ENCODE data around the gene KIRREL2. TPM values are rescaled to one million over a fixed set of nuclear protein-coding genes. Genes with fewer than 3 reads are reported as not detected.

Gene KIRREL2
- polyA plus RNA-seq, 4 donors, result 7.7 to 12.8 (median 11.5) TPM

DNA sequence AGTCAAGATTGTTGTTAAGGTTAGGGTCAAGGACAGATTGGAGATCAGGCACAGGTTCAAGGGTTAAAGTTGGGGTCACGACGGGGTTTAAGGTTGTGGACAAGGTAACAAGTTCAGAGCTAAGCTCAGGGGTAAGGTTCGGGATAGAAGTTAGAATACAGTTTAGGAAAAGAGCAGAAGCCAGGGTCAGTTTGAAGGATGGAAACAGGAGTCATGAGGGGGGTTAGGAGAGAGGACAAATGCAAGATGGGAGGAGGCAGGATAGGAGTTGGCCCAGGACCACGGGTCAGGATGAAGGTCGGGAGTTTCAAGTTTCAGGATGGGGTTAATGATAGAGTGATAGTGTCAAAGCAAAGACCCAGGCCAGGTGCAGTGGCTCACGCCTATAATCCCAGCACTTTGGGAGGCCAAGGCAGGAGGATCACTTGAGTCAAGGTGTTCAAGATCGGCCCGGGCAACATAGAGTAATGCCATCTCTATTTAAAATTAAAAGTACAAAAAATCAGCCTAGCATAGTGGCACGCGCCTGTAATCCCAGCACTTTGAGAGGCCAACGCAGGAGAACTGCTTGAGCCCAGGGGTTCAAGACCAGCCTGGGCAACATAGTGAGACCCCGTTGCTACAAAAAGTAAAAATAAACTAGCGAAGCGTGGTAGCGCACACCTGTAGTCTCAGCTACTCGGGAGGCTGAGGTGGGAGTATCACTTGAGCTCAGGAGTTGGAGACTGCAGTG lies 12.1 kb upstream of the KIRREL2 start:
- DNase-seq (ENCODE audit: low read depth in 4 of 4, low spot score in 2 of 4), result no peak

DNA sequence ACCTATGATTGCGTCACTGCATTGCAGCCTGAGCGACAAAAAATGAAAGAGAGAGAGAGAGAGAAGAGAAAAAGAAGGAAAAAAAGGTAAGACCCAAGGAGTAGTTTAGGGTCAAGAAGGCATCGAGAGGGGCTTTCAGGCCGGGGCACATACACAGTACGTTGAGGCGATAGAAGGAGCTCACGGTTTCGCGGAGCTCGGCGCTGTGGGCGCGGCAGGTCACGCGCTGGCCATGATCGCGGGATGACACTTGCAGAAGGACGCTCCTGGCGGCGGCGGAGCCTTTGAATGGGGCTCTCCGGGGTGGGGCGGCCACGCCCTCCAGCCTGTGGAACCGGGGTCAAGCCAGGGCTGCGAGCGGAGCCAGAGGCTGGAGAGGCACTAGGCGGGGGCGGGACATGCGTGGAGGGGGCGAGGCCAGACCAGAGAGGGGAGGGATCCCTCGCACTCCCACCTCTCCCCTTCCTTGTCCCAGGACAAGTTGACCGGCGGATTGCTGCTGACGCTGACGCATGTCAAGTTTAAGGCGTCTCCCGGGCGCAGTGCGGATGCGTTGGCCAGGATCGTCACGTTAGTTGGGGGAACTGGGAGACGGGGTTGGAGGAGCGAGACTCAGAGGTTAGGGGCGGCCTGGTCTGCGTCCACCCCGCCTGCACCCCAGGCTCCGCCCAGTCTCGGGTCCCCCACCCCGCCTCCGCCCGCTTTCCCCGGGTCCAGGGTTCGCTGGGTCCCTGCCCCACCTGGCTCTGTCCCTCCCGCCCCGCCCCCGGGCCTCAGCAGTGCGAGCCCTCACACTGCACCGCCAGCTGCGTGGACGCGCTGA lies 11.3 kb upstream of the KIRREL2 start:
- DNase-seq (ENCODE audit: low read depth in 4 of 4, low spot score in 2 of 4), result no peak

DNA sequence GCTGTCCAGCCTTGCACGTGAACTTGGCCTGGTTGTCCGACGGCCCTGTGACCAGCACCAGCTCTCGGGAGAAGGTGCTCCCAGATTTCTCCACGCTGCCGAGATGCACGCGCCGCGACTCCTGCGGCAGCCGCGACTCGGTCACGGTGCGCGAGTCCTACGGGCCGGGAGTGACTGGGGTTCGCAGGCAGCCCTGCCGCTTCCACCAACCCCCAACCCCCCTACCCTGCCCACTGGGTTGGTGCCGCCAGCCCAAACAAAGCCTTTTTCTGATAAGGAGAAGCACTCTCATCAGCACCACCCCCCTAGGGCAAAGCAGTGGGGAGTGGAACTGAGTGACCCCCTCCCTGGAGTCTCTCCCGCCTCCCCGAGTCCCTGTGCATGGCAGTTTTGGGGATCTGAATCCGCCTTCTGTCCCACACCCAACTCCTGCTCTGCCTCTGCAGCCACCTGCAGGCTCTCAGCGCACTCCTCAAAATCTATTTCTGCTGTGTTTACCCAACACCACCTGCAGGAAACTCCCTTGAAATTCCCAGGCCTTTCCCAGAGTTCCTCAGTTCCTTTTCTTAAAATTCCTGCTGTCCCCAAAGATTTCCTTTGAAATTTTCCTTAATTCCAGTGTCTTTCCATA lies 10.6 kb upstream of the KIRREL2 start:
- DNase-seq (ENCODE audit: low read depth in 4 of 4, low spot score in 2 of 4), result no peak

DNA sequence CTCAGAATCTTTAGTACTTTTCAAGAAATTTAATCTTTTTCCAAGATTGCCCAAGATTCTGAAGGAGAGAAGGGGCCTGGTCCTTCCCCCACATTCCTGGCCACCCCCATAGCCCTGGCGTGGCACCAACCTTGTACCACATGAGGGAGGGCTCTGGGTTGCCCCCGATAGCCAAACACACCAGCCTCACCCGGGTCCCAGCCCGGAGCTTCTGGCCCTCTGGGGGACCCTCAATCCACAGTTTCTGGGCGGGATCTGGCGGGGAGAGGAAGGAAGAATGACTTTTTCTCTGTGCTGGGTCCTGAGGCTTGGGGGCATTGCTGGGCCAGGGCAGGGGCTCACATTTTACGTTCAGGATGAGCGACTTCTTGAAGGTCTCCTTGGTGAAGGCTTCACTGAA lies 8.8 kb upstream of the KIRREL2 start:
- no peak for DNase-seq (ENCODE audit: low read depth in 4 of 4, low spot score in 2 of 4)

DNA sequence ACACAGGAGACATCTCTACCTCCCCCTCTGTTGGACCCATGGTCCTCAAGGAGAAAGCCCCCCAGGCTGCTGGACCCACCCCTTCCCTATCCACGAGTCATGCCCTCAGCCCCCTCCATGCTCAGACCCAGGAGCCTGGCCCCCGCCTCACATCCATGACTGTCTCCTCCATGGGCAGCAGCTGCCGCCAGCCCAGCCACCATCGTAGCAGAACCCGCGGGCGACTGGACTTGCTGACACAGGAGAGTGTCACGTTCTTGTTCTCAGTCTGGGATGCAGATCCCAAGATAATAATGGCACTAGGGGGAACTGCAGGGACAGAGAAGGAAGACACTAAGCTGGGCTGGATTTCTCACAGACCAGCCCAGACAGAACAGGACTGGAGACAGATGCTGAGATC lies 8.2 kb upstream of the KIRREL2 start:
- no peak for DNase-seq (ENCODE audit: low read depth in 4 of 4, low spot score in 2 of 4)

DNA sequence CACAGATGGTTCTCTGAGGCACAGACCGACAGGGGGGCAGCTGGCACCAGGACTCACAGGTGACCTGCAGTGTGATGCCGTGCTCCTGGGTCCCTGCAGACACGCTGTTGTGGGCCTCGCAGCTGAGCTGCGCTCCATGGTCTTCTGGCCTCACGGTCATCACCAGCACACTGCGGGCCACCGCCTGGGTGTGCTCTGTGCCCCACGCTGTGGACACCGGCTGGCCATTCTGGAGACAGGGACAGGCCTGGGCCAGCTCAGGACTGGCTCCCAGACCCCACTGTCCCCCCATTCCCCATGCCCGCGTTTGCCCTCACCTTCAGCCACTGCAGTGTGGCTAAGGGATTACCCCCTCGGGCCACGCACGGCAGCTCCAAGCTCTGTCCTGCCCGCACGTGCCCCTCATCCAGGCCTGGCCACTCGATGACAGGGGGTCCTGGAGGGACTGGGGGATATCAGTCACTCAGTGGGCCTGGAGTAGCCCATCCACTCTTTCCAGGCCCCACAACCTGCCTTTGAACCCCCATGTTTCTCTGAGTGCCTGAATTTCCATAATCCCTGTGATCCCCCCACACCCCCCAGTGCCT lies 7.7 kb upstream of the KIRREL2 start:
- DNase-seq (ENCODE audit: low read depth in 4 of 4, low spot score in 2 of 4), result no peak

DNA sequence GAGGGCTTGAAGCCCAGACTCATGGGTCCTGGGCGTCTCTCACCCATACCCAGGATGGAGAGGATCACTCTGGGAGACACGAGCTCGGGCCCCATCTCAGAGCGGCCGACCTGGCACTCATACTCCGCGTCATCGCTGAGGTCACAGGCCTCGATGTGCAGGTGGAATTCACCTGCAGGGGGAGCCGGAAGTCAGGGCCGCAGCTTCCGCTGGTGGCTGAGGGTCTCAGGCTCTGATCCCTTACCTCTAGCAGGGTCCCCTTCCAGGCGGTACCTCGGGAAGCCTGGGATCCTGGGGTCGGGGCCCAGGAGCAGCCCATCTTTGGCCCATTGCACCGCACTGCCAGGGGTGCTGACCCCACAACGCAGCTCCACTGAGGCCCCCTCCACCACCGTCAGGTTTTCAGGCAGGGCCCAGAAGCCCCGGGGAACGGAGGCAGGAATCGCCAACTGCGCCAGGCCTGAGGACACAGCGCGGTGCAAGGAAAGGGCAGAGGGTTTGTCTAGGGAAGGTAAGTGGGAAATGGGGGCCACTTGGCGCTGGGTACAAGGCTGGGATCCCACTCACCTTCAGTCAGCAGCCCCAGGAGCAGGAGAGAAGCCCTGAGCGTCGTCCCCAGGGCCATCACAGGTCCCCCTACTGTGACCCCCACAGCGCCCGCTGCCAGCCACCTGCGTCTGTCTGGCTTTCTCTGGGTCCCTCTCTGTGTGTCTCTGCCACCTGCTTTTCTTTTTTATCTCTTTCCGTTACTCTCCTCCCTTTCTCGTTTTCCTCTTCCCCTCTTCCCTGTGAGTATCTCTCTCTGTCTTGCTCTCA lies 5.3 kb upstream of the KIRREL2 start:
- no peak for DNase-seq (ENCODE audit: low read depth in 4 of 4, low spot score in 2 of 4)

DNA sequence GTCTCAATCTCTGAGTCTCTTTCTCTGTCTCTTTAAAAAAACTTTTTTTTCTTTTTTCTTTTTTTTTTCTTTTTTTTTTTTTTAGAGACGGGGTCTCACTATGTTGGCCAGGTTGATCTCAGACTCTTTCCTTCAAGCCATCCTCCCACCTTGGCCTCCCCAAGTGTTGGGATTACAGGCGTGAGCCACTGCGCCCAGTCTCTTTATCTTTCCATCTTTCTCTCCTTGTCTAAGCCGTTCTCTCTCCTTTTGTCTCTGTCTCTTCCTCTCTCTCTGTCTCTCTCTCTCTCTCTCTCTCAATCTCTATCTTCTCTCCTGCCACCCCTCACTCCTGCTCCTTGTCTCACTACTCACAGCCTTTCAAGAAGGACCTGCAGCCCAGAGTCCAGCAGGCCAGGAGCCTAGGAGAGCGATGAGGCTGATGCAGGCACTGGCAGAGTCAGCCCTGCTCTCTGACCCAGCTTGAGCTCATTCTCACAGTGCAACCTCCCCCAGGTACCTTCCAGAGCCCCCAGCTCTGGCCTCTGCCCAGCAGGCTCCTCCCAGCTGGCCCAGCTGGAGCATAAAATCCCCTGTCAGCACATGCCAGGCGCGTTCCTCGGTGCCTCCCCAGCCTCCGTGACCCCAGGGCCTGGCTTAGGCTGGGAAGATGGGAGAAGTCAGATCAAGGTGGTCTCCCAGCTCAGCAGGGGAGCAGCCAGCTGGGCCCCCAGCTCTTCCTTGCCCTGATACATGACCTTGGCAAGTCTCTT lies 4.5 kb upstream of the KIRREL2 start, which contains the start of gene NPHS1:
TSS of gene NPHS1 (minus strand) at position 476 of the 752 bp plus-strand sequence. CDS start 667 bp downstream, outside the sequence.
- DNase-seq (ENCODE audit: low read depth in 4 of 4, low spot score in 2 of 4), result no peak

DNA sequence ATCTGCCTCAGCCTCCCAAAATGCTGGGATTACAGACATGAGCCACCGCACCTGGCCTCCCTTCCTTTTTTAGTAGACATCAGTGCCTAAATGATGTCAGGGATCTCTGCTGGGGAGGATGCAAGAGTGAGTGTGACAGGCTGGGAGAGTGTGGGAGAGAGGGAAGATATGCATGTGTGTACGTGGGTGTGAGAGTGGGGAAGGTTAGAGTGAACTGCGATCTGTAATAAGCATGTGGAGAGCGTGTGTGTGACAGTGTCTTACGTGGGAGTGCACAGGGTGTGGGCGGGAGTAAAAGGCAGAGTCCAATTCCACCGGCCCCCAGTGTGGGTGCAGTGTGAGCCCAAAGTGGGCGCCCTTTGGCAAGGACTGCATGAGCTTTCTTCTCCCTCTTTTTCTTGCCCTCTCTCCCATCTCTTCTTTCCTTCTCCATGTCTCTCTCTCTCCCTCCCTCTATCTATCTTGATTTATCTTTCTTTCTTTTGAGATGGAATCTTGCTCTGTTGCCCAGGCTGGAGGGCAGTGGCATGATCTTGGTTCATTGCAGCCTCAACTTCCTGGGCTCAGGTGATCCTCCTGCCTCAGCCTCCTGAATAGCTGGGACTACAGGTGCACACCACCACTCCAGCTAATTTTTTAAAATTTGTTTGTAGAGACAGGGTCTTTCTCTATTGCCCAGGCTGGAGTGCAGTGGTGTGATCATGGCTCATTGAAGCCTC lies 3.5 kb upstream of the KIRREL2 start:
- DNase-seq (ENCODE audit: low read depth in 4 of 4, low spot score in 2 of 4), result no peak

DNA sequence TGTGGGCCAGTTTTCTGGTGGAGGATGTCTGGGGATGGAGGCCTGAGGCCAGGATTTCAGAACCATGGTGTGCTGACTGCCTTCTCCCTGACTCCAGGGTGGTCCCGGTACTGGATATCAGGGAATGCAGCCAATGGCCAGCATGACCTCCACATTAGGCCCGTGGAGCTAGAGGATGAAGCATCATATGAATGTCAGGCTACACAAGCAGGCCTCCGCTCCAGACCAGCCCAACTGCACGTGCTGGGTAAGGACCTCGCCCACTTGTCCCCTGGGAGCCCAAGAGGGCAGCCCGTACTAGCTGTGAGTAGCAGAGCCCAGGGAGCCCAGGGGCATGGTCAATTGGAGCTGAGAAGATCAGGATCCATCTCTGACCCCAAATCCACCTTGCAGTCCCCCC lies 1.6 kb downstream of the KIRREL2 start:
- no peak for DNase-seq (ENCODE audit: low read depth in 4 of 4, low spot score in 2 of 4)

DNA sequence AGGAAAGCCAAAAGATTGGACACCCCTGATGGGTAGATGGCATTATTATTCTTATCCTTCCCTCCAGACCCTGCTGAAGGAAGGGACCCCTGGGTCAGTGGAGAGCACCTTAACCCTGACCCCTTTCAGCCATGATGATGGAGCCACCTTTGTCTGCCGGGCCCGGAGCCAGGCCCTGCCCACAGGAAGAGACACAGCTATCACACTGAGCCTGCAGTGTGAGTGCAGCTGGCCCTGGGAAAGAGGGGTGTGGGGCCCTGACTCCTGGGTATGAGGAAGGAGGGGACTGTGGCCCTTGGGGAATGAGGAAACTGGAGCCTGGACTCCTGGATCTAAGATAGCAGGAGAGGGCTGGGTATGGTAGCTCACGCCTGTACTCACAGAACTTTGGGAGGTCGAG lies 2.7 kb downstream of the KIRREL2 start:
- no peak for DNase-seq (ENCODE audit: low read depth in 4 of 4, low spot score in 2 of 4)

DNA sequence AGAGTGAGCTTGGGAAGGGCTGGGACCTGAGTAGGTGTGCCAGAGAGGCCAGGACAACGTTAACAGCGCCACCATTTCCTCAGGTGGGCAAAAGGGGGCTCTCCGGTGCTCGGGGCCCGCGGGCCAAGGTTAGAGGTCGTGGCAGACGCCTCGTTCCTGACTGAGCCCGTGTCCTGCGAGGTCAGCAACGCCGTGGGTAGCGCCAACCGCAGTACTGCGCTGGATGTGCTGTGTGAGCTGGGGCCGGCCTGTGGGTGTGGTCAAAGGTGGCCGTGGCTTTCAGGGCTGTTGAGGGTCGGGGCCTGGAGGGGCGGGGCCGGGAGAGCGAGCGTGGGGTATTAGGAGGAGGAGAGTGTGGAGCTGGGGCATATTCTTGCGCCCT lies 3.7 kb downstream of the KIRREL2 start:
- DNase-seq (ENCODE audit: low read depth in 4 of 4, low spot score in 2 of 4), result no peak

DNA sequence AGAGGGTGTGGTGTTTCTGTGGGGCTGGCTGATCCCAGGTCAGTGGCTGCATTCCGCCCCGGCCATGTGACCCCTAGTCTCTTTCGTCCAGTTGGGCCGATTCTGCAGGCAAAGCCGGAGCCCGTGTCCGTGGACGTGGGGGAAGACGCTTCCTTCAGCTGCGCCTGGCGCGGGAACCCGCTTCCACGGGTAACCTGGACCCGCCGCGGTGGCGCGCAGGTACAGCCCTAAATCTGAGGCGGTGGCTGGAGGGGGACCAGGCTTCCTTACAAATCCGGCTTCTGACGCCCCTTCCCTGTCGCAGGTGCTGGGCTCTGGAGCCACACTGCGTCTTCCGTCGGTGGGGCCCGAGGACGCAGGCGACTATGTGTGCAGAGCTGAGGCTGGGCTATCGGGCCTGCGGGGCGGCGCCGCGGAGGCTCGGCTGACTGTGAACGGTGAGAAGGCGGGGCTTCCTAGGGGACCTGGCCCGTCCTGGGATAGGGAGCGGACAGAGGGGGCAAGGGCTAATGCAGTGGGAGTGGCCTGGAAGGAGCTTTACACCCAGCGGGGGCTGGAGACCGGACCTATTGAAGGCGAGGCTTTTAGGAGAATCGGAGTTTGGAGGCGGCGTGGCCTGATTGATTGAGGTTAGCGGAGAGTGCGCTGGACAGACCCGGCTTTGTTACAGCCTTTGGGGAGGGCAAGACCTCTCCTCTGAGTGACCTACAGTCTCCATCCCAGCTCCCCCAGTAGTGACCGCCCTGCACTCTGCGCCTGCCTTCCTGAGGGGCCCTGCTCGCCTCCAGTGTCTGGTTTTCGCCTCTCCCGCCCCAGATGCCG lies 4.3 kb downstream of the KIRREL2 start:
- no peak for DNase-seq (ENCODE audit: low read depth in 4 of 4, low spot score in 2 of 4)

DNA sequence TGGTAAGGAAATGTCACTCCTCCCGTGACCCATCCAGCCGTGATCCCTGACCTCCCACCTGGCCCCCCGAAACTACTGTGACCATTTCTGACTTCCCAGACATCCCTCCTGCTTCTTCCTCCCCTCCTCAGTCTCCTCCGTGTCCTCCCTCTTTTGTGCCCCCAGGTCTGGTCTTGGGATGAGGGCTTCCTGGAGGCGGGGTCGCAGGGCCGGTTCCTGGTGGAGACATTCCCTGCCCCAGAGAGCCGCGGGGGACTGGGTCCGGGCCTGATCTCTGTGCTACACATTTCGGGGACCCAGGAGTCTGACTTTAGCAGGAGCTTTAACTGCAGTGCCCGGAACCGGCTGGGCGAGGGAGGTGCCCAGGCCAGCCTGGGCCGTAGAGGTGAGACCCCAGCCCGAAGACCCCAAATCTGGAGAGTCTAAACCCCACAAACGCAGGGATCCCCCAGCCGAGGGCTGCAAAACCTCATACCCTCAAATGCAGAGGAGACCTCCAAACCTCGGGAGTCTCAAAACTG lies 5.0 kb downstream of the KIRREL2 start:
- DNase-seq (ENCODE audit: low read depth in 4 of 4, low spot score in 2 of 4), result no peak

DNA sequence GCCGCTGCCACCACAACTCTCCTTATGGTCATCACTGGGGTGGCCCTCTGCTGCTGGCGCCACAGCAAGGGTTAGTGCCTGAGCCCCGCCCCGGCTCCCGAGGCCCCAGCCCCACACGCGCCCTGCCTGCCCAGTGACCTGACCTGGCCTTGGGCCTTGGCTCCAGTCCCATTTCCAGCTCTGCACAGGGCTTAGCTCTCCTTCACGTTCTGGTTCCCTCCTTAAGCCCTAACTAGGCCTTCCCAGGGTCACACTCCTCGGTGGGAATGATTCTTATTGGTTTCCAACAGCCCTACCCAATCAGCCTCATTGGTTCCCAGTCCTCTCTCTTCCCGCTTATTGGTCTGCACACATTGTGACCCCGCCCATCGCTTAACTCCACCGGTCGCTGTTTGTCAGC lies 5.8 kb downstream of the KIRREL2 start:
- DNase-seq (ENCODE audit: low read depth in 4 of 4, low spot score in 2 of 4), result no peak

DNA sequence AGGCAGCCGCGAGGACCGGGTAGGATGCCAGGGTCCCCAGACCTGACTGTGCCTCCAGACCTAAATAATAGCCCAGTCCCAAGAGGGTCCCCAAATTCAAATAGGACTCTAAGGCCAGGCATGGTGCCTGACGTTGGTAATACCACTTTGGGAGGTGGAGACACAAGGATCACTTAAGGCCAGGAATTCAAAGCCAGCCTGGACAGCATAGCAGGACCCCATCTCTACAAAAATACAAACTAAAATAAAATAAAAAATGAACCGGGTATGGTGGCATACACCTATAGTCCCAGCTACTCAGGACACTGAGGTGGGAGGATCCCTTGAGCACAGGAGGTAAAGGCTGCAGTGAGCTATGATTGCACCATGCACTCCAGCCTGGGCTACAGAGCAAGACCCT lies 6.3 kb downstream of the KIRREL2 start:
- no peak for DNase-seq (ENCODE audit: low read depth in 4 of 4, low spot score in 2 of 4)

DNA sequence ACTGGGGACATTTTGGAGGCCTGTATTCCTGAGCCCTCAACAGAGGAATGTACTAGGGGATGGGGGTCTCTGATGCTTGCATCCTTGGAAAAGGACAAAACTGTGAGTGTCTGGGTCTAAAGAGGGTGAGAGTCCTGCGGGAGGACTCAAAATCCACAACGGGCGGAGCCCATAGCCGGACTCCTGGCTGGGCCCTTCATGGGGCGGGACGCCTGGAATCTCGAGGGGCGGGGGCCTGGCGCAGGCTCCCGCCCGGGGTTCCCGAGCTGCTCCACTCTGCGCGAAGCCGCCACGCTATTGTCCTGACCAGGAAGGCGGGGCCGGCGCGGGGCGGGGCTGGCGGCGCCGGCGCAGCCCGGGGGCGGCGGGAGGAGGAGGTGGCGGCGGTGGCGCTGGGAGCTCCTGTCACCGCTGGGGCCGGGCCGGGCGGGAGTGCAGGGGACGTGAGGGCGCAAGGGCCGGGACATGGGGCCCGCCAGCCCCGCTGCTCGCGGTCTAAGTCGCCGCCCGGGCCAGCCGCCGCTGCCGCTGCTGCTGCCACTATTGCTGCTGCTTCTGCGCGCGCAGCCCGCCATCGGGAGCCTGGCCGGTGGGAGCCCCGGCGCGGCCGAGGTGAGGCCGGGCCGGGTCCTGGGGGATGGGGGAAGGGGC lies 11.6 kb downstream of the KIRREL2 start, which contains the start of gene APLP1:
TSS of gene APLP1 (plus strand) at position 403 of the 651 bp plus-strand sequence. CDS start at position 466, 63 bp downstream.
- no peak for DNase-seq (ENCODE audit: low read depth in 4 of 4, low spot score in 2 of 4)
